ENCODE measurements around the gene IDUA.
"Not testable (repeated sequence)": the region's sequence is repeated elsewhere in the genome, so short reads cannot be mapped to it uniquely, and the experiment has no call there.

The IDUA gene

DNA sequence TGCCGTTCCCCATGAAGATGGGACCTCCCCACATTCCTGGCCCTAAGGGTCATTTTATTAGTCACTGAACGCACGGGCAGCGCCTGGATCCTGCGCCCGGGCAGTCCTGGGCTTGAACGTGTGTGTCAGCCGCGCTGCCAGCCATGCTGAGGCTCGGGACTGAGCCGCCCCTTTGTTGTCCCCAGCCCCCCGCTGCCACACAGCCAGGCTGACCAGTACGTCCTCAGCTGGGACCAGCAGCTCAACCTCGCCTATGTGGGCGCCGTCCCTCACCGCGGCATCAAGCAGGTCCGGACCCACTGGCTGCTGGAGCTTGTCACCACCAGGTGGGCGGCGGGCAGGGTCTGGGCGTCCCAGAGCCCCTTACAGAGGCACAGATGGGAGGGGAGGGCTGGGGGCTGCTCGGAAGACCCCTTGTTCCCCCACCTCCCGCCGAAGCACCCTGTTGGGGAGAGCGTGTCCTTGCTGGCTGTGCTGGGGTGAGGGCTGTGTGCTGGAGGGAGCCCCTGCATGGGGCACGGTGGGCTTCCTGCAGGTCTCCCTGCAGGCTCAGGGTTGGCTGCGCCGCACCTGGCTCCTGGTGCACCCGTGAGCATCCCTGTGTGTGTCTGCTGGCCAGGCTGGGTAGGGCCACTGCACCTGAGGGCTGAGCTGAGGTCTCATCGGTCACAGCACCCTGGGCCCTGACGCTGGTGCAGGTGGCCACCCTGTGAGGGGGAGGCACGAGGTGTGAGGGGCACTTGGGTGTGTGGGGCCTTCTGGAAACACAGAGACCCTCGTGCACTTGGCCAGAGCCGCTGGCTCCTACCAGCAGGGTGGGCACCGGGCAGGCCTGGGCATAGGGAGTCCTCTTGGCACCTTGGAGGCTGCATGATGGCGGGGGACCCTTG is 1.0 kb downstream of the IDUA start:
- no peak for DNase-seq (ENCODE audit: low read depth, low spot score)

DNA sequence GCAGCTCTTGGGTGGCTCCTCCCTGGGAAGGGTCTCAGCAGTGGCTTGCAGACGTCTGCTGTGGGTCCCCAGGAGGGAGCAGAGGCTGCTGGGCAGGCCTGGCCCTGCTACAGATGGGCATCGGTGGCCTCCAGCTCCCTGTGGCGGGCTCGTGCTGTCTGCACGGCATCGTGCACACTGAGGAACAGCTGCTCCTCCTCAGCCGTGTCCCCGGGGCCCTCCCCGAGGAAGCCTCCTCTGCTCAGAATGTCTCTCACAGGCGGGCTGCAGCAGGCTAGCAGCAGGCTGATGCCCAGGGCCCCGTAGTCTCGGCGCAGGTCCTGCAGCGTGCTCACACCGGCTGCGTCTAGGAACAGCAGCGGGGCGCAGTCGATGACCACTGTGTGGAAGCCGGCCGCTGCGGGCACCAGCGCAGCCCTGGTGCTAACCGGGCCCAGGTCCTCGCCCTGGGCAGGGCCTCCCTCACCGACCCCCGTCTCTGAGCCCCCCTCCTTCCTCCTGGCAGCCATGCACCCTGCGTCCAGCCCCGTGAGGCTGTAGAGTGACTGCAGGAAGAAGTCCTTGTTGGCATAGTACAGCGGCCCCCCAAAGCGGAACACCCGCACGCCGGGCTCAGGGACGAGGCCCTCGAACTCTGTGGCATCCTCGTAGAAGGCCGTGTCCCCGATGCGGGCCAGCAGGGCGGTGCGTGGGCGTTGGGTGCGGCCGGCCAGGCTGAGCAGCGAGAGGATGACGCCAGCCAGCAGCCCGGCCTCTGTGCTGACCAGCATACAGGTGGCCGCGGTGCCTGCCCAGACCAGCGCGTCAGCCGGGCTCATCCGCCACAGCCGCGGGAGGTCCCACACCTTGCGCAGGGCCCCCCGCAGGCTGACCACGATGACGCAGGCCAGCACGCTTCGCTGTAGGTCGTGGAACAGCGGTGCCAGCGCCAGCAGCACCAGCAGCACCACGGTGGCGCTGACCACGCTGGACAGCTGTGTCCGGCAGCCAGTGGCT is 2.2 kb downstream of the IDUA start:
- DNase-seq (ENCODE audit: low read depth, low spot score): no peak

DNA sequence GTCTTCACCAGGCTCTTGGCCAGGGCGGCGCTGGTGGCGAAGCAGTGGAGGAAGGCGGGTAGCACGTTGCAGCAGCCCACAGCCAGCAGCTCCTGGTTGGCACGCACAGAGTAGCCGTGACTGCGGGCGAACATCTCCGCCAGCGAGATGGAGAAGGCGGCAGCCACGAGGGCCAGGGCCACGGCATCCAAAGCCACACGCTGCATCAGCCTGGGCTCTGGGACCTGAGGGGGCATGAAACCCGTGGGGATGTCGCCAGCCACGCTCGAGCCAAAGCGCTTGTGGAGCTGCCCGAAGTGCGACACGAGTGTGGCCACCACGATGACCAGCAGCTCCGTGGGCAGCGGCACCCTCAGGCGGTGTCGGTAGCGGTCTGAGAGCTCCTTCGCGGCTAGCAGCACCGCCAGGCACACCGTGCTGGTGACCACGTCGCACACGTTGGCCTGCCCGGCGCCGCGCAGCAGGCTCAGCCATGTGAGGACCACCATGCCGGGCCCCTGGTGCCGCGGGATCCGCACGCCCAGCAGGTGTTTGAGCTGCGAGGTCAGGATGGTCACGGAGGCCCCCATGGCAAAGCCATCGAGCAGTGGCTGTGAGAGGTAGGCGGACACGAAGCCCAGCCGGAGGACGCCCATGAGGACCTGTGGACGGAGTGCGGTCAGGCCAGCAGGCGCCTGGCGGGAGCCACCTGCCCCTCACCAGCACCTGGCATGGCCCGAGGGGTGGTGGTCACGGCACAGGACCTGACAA is 3.1 kb downstream of the IDUA start:
- DNase-seq (ENCODE audit: low read depth, low spot score): no peak

DNA sequence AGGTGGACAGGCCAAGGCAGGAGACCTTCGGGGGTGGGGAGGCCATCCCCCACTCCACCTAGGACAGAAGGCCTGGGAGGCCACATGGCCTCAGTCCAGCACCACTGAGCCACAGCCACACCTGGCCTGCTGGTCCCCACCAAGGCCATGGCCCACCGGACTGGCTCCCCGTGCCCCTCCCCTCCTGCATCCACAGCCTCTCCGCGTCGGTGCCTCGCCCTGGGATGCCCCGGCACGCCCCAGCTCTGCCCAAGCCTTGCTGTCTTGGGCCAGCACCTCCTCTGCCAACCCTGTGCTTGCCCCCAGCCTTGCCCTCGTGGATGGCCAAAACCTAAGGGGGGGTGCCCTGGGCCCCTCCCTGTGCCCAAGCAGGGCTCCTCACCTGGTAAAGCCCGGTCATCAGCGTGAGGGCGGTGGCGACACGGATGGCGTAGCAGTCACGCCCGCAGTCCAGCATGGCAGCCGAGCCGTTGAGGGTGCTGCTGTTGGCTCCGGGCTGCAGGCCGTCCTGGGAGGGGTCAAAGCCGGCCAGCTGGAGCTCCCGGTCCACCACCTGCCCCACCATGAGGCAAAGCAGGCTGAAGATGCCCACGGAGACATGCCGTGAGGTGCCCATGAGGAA is 4.0 kb downstream of the IDUA start:
- no peak for DNase-seq (ENCODE audit: low read depth, low spot score)

DNA sequence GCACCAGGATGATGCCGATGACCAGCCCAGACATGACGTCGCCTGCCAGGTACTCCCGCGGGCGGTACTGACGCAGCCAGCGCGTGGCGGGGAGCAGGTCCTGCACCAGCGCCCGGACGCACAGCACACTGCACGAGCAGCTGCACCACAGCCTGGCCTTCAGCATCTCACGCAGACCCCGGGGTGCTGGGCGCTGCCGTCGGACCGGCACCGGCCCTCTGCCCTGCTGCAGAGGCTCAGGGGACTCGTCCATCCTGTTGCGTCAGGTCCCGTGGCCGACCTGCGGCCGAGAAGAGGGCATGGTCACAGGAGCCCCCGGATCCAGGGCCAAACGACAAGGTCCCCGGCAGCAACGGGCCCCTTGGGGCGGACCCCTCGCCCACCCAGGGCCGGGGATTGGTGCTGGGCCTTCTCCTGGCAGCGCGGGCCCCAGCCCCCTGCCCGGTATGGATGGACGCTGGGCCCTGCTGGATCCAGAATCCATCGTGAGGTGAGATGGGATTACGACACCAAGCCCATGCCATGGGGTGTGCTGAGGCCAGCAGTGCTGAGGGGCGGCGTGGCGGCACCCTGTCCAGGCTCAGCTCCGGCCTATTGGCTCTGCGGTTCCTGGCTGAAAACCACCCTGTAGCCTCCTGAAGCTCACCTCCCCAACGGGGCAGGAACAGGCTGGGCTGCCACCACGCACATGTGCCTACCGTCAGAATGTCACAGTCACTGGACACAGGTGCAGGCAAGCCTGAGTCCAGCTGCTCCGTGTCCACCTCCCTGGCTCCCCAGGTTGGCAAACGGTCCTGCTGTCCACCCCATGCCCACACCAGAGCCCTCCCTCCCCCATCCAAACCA is 4.8 kb downstream of the IDUA start:
- no peak for DNase-seq (ENCODE audit: low read depth, low spot score)

DNA sequence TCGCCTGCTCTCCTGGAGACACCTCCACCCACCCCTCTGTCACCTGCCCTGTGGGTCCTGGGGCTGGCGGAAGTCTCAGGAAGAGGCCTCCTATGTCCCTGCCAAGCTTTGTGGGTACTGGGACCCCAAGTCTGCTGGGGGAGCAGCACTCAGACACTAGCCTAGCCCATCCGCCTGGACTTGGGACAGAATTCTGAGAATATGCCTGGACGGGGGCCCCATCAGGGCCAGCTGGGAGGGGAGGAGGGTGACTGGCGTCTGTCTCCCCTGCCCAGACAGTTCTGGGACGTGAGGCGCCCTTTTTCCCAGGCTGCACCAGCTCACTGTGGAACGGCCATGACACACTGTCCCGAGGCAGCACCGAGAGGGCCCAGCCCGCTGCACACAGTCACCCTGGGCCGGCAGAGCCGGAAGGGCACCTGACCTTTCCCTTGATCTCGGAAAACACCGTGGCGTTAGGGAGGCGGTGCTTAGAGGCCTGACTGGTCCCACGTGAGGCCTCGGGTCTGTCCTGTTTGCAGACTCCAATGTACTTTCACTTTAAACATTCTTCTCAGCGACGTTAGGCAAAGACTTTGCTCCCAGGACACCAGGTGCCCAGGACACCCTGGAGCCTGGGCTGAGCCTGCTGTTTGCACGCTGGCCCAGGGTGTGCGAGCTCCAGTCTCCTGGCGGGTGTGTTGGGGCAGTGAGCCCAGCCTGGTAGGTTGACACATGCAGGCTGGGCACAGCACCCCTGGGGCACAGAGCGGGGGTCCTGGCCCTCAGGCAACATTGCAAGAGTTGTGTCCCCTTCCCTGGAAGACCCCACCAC is 5.7 kb downstream of the IDUA start:
- no peak for DNase-seq (ENCODE audit: low read depth, low spot score)

DNA sequence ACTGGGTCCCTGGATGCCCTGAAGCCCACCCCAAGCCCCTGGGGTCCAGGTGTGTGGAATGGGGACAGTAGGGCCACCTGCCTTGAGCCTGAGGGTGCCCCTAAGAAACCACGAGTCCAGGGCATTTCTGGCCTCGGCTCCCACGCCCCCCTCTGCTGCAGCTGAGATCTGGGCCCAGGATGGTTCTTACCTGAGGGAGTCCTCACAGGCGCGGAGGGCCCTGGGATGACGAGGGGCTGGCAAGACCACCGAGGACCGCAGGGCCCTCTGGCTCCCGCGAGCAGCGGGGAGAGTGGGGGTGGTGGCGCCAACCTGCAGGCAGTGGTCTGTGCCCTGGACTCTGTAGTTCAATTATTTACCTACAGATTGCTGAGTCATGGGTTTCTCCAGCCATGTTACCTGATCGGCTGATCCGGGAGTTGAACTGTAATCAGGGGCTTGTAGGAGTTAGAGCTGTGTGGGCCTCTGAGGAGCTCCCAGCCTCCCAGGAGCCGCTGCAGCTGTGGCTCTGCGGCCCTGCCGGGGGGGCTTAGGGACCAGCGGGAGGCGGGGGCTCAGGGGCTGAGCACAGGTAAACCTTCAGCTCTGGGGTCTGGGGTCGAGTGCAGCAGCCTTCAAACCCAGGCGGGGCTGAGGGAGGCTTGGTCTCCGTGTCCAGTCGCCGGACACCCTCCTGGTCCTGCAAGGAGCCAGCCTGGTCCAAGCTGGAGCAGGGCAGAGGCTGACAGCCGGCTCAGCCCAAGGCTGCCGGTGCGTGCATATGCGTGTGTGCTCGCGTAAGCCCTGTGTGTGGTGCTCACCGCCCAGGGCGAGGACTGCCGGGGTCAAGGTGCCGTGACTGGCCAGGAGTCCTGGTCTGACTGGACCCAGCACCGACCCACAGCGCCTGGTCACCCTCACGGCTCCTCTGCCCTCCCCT is 6.5 kb downstream of the IDUA start, which contains the start of gene SLC26A1:
SLC26A1 (minus strand) TSS at position 294 of the 919 bp plus-strand sequence. CDS start 1,701 bp downstream, outside the sequence.
- DNase-seq (ENCODE audit: low read depth, low spot score): no peak

DNA sequence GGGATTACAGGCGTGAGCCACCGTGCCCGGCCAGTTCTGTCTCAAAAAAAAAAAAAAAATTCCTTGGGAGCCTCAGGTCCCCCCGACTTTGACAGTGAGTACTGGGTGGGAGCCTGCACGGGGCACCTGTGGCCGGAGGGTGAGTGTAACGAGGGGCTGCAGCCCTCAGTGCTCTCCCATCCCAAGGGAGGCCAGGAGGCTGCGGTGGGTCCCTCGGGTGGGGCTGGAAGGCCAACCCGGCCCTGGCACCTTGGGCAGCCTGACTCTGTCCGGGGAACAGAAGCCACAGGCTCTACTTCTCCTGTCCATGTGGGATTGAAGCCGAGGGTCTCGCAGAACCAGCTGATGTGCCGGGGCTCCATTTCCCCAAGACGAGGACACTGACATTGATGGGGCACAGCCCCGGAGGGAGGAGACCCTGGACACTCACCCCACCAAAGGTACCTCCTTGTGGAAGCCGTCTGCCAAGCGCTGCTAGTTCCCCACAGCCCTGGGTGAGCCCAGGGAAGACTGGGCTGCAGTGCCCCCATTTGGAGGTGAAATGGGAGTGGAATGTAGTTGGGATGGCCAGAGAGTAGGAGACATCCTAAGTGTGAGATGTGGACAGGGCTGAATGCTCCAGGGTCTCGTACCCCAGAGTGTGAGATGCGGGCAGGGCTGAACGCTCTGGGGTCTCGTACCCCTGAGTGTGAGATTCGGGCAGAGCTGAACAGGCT is 8.6 kb downstream of the IDUA start:
- DNase-seq (ENCODE audit: low read depth, low spot score): no peak

DNA sequence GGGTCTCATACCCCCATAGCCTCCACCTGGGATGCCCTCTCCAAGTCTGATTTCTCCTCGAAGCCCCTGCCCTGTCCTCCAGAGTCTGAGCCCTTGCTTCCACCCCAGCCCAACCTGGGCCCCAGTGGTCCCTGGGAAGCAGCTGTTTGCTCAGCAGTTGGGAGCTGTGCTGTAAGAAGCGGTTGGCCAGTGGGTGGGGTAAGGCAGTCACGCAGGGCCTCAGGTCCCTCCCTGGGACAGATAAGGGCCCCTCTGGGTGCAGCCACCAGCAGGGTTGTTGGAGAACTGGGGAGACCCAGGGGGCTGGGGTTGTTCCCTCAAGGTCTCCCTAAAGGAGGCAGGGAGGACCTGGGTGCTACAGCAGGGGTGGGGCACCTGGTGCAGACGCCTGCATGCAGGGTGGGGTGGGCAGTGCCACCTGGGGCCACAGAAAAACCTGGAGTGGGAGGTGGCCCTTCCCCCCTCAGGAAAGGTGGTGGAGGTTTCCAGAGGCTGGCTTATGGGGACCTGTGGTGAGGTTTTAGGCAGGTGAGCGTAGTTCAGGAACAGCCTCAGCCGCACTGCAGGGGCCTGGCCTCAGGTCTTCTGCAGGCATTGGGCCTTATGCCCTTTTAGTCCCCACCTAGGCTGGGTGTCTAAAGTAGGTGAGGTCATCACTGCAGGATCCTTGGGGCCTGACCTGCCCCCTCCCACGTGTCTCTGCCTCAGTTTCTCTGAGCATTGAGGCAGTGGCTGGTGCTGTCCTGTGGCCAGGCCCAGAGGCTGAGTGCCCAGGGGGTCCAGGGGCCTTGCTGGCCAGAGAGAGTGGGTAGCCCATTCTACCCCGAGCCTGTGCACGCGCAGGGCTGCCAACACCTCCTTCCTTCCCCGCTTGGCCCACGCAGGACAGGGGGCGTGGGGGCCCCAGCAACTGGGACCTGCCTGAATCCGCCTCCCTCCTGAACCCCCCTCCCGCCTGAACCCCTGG is 9.5 kb downstream of the IDUA start:
- no peak for DNase-seq (ENCODE audit: low read depth, low spot score)

DNA sequence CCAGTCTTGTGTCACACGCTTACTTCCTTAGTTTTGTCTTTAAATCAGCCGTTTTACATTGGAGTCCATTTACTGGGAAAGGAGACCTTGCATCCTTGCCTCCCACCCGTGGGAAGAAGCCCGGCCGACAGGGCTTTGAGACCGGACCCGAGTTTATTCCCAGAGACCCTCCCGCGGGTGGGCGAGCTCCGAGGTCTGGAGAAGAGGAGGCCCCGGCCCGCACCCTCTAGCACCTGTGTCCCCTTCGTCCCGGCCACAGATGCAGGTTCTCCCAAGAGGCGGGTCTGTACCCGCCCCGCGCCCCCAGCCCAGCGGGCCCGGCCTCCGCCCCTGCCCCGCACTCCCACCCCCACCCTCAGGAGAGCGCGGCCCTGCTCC is 10.1 kb downstream of the IDUA start:
- DNase-seq (ENCODE audit: low read depth, low spot score): no peak

DNA sequence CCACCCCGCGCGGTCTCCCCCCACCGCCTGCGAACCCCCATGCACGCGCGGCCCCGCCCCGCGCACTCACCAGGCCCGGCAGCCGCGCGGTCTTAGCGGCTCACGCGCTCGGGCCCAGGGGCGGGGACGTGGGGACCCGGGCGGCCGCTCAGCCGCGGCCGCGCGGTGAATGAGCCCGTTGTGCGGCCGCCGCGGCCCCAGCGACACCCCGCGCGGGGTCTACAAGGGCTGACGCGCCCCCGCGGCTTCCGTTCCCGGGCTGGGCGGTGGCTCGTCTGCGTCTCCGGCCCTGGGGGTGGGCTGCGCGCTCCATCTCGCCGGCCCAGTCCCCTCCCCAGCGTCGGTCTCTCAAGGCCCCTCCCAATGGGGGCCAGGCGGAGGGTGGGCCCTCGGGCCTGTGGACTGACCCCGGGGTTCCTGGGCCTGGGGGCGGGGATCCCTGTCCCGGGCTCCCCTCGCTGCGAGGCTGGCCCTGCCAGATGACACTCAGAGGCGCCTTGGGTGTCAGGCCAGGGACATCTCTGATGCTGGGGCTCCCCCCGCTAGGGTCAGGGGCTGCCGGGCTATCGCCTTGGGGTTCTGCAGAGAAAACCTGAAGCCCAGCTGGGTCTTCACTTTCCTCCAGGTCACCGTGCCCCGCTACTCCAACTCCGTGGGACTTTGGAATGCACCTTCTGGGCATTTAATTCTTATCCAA is 10.7 kb downstream of the IDUA start:
- DNase-seq (ENCODE audit: low read depth, low spot score): no peak

DNA sequence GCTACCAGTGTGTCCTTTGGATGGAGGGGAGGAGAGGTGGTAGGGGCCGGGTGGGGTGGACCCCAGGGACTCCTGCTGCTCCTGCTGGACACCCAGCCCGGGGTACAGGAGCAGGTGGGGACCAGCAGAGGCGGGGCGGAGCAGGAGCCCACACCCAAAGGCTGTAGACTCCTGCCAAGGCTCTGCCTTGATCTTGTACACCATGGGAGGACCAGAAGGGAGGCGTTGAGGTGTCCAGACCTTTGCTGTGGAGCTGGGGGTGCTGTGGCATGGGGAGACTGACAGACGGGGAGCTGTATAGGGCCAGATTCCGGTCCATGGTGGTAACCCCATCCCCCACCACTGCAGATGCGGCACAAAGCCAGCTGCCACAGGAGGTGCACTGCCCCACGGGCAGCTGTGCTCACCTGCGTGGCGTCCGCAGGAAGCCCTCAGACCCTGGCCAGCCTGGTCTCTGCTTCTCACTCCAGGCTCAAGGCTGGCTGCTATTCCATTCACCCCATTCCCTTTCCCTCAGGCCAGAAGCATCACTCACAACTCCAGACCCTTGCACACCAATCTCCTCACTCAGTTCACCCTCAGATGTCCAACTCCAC is 11.3 kb downstream of the IDUA start:
- no peak for DNase-seq (ENCODE audit: low read depth, low spot score)

DNA sequence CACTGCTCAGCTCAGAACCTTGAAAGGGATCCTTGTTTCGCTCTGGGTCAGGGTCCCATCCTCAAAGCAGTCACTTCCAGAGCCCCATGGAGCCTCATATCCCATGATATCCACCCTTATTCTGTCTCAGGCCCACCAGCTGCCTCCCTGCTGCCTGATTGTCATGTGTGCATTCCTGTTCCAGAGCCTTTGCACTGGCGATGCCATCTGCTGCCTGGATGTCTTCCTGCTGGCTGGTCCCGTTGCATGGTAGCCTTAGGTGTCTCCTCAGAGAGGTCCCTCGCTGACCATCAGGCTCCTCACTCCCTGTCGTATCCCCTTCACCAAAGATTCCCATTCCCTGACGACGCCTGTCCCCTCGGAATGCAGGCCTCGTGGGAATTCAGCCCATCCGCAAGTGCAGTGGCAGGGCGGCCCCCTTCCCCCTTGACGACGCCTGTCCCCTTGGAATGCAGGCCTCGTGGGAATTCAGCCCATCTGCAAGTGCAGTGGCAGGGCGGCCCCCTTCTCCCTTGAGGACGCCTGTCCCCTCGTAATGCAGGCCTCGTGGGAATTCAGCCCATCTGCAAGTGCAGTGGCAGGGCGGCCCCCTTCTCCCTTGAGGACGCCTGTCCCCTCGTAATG is 12.5 kb downstream of the IDUA start:
- not testable (repeated sequence) for DNase-seq (ENCODE audit: low read depth, low spot score)

DNA sequence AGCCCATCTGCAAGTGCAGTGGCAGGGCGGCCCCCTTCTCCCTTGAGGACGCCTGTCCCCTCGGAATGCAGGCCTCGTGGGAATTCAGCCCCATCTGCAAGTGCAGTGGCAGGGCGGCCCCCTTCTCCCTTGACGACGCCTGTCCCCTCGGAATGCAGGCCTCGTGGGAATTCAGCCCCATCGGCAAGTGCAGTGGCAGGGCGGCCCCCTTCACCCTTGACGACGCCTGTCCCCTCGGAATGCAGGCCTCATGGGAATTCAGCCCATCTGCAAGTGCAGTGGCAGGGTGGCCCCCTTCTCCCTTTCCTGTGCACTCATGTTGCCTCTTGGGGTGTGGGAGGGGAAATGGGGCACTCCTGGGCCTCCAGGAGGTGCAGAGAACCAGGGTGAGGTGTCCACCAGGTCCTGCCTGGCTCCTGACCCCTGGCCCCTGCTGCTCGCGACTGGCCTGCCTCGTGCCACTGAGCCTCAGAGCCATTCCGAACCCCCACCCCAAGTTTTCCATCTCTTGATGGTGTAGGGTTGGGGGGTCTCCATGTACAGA is 13.1 kb downstream of the IDUA start:
- DNase-seq (ENCODE audit: low read depth, low spot score): no peak
